Measurements from ENCODE around the gene TBL1X. TPM values are rescaled to one million over a fixed set of nuclear protein-coding genes. Genes with fewer than 3 reads are reported as not detected.

The TBL1X gene
- total and polyA plus RNA-seq, 2 of the 13 experiments (the other 11 are each of a cell fraction or from before 2014, with no cell fraction given): 17.6 to 19.9 TPM

DNA sequence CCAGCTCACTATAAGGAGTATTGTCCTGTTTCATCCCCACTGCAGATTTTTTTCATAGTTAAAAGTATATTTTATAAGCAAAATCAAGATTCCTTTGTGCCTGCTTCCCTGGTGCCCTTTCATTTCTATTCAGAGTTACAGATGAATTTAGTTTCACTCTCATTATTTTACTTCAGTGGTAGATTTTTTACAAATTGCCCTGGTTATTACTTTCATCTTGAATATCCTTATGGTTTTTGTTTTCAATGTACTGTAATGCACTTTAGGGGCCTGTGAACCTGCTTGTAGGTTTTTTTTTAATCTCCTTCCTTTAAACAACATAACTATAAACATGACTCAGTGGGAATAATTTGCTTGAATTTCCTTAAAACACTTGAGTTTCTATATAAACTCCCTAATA is 174.0 kb downstream of the TBL1X start:
- H3K27me3 ChIP-seq (ENCODE audit: control insufficient read depth in 1 of 2, insufficient read depth in 2 of 2, low read length in 2 of 2): no peaks in the 10 kb centered on the region
- no peak overlapping the region for H3K4me3 ChIP-seq (replicated peaks in 1 of 3; ENCODE audit: insufficient read depth in 1 of 3, low read depth in 2 of 3, low read length in 3 of 3)
- BruUV-seq (replicated peaks): no TSS peak
- ATAC-seq (no peak), FAIRE-seq (no peak), DNase-seq (ENCODE audit: low spot score) (no peak)
- in situ Hi-C loops (cut with HindIII; ENCODE audit: extremely low pct_ligation_motif_present, low pct_unique_long_range_greater_than_20kb): no loop called here
- POLR2A ChIA-PET: no interaction called here
- peaks cover 3% of the 10 kb centered on the region for H3K79me2 ChIP-seq (ENCODE audit: insufficient read depth, low read length)
- TF ChIP-seq ZNF784 (CRISPR knock-in tag; IDR thresholded peaks at IDR 0.05; ENCODE audit: borderline replicate concordance): no peak
- TF ChIP-seq TOPORS (CRISPR knock-in tag; IDR thresholded peaks at IDR 0.05): no peak
- no peak for TF ChIP-seq XBP1 (CRISPR knock-in tag; IDR thresholded peaks at IDR 0.05)
- TF ChIP-seq KDM1A (CRISPR knock-in tag; IDR thresholded peaks at IDR 0.05): no peak
- no peak for TF ChIP-seq ZFAT (CRISPR knock-in tag; conservative IDR thresholded peaks at IDR 0.05)
- TF ChIP-seq ZNF280D (CRISPR knock-in tag; IDR thresholded peaks at IDR 0.05): no peak
- TF ChIP-seq ZNF138 (CRISPR knock-in tag; IDR thresholded peaks at IDR 0.05; ENCODE audit: low read depth): no peak
- no peak for TF ChIP-seq ZSCAN9 (CRISPR knock-in tag; IDR thresholded peaks at IDR 0.05; ENCODE audit: borderline replicate concordance)
- TF ChIP-seq TFAP4 (IDR thresholded peaks at IDR 0.05; ENCODE audit: borderline replicate concordance, low read depth): no peak
- TF ChIP-seq SMAD9 (CRISPR knock-in tag; IDR thresholded peaks at IDR 0.05): no peak
- TF ChIP-seq, protein P1, sequence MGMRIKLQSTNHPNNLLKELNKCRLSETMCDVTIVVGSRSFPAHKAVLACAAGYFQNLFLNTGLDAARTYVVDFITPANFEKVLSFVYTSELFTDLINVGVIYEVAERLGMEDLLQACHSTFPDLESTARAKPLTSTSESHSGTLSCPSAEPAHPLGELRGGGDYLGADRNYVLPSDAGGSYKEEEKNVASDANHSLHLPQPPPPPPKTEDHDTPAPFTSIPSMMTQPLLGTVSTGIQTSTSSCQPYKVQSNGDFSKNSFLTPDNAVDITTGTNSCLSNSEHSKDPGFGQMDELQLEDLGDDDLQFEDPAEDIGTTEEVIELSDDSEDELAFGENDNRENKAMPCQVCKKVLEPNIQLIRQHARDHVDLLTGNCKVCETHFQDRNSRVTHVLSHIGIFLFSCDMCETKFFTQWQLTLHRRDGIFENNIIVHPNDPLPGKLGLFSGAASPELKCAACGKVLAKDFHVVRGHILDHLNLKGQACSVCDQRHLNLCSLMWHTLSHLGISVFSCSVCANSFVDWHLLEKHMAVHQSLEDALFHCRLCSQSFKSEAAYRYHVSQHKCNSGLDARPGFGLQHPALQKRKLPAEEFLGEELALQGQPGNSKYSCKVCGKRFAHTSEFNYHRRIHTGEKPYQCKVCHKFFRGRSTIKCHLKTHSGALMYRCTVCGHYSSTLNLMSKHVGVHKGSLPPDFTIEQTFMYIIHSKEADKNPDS (CRISPR knock-in tag; IDR thresholded peaks at IDR 0.05): no peak
- no peak overlapping the region for H3K9ac ChIP-seq (ENCODE audit: insufficient read depth, low read depth, low read length)
- no peak overlapping the region for H3K27ac ChIP-seq (ENCODE audit: extremely low read length, insufficient read depth, low read length)
- H2AFZ ChIP-seq (ENCODE audit: low read length): no peak overlapping the region
- no peaks in the 10 kb centered on the region for H3K36me3 ChIP-seq (replicated peaks in 1 of 2; ENCODE audit: control insufficient read depth in 1 of 2, insufficient read depth in 2 of 2, low read length in 2 of 2)
- H3K9me3 ChIP-seq (ENCODE audit: low read length): no peaks in the 10 kb centered on the region
- intact Hi-C loops (cut with micrococcal nuclease; ENCODE audit: unreplicated experiment): no loop called here
- H3K4me2 ChIP-seq (ENCODE audit: low read depth, low read length): no peak overlapping the region
- H3K4me1 ChIP-seq (ENCODE audit: insufficient read depth, low read length): no peaks in the 10 kb centered on the region
- peaks cover 3% of the 10 kb centered on the region; the same call in 1 of the 2 replicates for H4K20me1 ChIP-seq (ENCODE audit: insufficient read depth, low read length)
- CTCF ChIA-PET (ENCODE audit: low intra/inter-chr PET ratio, low total read pairs): no interaction called here
